Smooth muscle cell of the coronary artery (primary cell): Measurements from ENCODE around the gene DNAJB1. TPM values are rescaled to one million over a fixed set of nuclear protein-coding genes. Genes with fewer than 3 reads are reported as not detected.

ENCODE experiments used
- total RNA-seq: library from RNA; depleted of rRNA; stranded (reverse); fragments of >200 nt; gene quantifications from 2 replicates; pipeline ENCODE4 v1.2.3, GENCODE V29; 2014; ENCODE audit warnings: low replicate concordance

DNAJB1 gene
- 38.9 and 73.2 TPM in 2 replicates for total RNA-seq

DNA sequence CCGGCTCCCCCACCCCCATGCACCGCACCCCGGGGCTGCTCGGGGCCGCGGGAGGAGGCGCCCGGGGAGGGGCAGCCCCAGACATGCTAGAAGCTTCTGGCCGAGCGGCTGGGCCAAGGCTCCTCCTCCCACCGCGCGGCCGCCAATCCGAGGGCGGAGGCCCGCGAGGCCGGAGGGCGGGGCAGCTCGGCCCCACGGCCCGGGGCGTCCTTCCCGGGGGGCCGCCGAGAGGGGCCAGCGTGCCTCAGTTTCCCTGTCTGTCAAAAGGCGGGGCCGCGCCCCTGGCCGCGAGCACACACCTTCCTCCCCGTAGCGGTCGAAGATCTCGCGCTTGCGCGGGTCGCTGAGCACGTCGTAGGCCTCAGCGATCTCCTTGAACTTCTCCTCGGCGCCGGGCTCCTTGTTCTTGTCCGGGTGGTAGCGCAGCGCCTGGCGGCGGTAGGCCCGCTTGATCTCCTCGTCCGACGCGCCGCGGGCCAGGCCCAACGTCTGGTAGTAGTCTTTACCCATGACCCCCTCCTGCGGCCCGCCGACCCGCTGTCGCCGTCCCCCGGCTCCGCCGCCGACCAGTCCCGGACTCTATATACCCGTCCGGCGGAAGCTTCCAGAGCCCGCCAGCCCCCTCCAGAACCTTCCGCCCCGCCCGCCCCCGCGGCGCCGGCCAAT lies at the start of gene DNAJB1:
Gene DNAJB1 (minus strand): TSS at position 558 of the 666 bp plus-strand sequence. CDS start 48 bp downstream, at position 510.

DNA sequence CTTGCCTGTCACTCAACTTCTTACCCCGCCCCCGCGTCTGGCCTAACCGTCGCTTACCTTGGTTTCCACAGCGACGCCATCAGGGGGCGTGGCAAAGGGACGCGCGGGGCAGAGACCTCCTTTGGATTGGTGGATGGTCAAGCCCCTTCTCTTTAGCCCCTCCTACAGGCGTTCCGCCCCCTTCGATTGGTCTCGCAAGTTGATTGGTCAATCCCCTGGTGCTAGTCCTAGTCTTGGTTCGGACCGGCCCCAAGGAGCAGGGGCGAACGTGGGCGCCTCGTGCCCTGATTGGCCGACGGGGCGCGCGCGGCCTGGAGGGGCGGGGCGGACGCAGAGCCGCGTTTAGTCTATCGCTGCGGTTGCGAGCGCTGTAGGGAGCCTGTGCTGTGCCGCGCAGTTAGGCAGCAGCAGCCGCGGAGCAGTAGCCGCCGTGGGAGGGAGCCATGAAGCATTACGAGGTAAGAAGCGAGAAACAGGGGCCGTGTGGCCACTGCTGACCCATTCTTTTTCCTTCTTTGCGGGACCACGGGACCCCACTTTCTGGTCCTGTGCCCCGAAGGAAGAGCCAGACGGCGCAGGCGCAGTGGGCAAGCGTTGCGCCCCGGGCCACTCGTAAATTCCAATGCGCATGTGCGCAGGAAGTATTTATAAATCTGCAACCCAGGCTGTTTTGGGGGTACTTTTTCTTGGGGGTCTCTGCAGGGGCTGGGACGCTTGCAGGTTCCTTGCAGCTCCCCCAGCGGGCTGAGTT lies 11.2 kb upstream of the DNAJB1 start, which contains the start of gene TECR:
Gene TECR (plus strand): TSS at position 341 of the 751 bp plus-strand sequence. CDS start 103 bp downstream, at position 444.

DNA sequence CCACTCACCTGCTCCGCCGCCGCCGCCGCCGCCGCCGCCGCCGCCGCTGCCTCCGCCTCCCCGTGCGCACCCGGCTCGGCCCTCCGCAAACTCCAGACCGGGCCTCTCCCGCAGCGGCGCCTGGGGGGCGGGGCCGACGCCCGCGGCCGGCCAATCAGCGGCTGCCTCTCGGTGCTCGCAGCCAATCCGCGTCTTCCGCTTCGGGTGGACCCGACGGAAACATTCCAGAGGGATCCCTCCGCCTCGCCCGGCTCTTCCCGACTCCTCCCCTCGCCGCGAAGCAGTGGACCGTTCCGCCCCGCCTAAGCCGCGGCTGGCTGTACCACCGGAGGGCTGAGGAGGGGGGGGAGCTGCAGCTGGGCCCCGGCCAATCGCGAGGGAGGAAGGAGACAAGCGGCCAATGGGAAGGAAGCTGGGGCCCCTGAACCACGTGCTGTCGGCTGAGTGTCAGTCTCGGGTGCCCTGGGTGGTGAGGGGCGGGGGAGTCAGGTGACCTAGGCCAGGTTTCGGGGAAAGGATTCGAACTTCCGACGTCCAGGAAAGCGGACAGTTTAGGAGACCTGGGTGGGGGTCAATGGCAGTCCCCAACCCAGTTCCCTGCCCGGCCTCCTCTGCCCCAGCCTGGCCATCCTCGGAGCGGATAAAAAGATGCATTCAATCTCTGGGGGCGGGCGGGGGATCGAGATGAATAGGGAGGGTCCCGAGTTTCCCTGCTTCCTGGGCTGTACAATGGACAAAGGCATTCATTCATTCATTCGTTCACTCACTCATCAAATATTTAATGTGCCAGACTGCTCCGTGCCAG lies 22.0 kb downstream of the DNAJB1 start, which contains the start of gene GIPC1:
Gene GIPC1 (minus strand): TSS at position 99 of the 805 bp plus-strand sequence. CDS start 13,151 bp downstream, outside the sequence.

DNA sequence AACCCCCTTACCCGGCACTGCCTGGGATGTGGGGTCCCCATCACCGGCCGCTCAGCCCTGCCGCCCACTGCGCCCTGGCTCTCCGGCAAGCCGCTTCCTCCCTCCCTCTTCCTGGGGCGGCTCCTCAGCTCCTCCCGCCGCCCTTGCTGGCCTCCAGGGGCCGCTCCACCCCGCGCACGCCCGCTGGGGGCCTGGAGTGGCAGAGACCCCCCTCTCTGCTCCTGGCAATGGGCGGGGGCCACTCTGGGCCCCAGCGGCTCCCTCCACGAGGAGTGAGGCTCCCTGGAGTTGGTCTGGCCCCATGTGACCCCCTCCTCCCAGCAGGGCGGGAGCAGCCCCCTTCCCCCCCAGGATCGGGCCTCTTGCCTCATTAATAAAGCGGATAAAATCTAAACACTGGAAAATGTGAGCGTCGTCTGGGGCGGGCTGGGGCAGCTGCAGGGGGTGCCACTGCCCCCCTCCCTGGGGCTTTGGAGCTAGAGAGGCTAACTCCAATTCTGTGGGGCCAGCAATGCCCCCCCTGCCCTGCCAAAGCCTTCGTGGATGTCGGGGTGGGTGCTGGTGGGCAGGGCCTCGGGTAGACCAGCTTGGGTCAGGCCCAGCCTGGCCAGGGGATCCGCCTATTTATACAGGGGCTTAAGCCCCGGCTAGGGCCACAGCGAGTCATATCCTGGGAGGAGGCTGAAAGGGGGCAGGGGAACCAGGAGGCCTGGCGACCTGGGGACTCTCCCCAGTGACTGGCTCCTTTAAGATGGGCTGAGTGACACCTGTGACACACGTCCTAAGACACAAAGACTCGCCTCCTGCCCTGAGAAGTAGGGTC lies 42.7 kb downstream of the DNAJB1 start, which contains the start of gene PTGER1:
Gene PTGER1 (minus strand): TSS at position 104 of the 823 bp plus-strand sequence. CDS start 1,034 bp downstream, outside the sequence.

Other genes with a start within 250 kb of the DNAJB1 start
- 13.1 and 15.8 TPM in 2 replicates for gene ADGRE5, start 137.0 kb downstream of the DNAJB1 start, total RNA-seq
- 37.4 and 46.2 TPM in 2 replicates for gene DDX39A, start 99.1 kb downstream of the DNAJB1 start, total RNA-seq
- gene PKN1, start 85.1 kb downstream of the DNAJB1 start, total RNA-seq = 137 and 164 TPM in 2 replicates
- 0.12 and 1.5 TPM in 2 replicates for gene PTGER1, start 43.0 kb downstream of the DNAJB1 start, total RNA-seq
- gene GIPC1, start 22.3 kb downstream of the DNAJB1 start, total RNA-seq = 140 and 157 TPM in 2 replicates
- gene TECR, start 11.2 kb upstream of the DNAJB1 start, total RNA-seq = 28.1 and 35.0 TPM in 2 replicates
- 224 and 415 TPM in 2 replicates for gene NDUFB7, start 53.7 kb upstream of the DNAJB1 start, total RNA-seq
- gene CLEC17A, start 64.7 kb upstream of the DNAJB1 start, total RNA-seq = not detected in 2 replicates
- gene ADGRE3, start 156.4 kb upstream of the DNAJB1 start, total RNA-seq = not detected in 2 replicates
- 15.0 and 20.1 TPM in 2 replicates for gene ZNF333, start 171.7 kb upstream of the DNAJB1 start, total RNA-seq